Activated CD8-positive, alpha-beta T cell treated with anti-CD3 and anti-CD28 coated beads, Interleukin-2, amount 10 ng/mL, durations not matched to agents 7 days and 5 days (primary cell): ENCODE results near the gene COX17. TPM values are rescaled to one million over a fixed set of nuclear protein-coding genes. Genes with fewer than 3 reads are reported as not detected.

Experiments
- ATAC-seq: fragments of 150-1000 bp; cut with Tn5 transposase; one replicate; pipeline ENCODE4 v1.10.0; 2021; ENCODE audit warnings: moderate library complexity
- CTCF ChIA-PET: fragments of 350-600 bp; sonication (Branson Sonifier 250); formaldehyde crosslinking; loops from one replicate; lab custom pipeline; 2021; ENCODE audit warnings: antibody characterized with exemption; lab: Charles Lee
- POLR2A ChIA-PET: fragments of 350-600 bp; sonication (Branson Sonifier 250); formaldehyde crosslinking; loops from one replicate; lab custom pipeline; 2021; ENCODE audit warnings: antibody characterized with exemption; lab: Charles Lee
- DNase-seq: peaks from one replicate; pipeline ENCODE4 v3.0.0-alpha.2; 2020
- H3K27ac Mint-ChIP-seq: one replicate; pipeline ENCODE4 v1.8.0; 2021; ENCODE audit warnings: mild to moderate bottlenecking, mixed read lengths
- H3K27me3 Mint-ChIP-seq: one replicate; pipeline ENCODE4 v1.8.0; 2021; ENCODE audit warnings: low read depth, mixed read lengths
- H3K36me3 Mint-ChIP-seq: one replicate; pipeline ENCODE4 v1.8.0; 2021; ENCODE audit warnings: low read depth, mixed read lengths
- H3K4me1 Mint-ChIP-seq: one replicate; pipeline ENCODE4 v1.8.0; 2021; ENCODE audit warnings: low read depth, mixed read lengths
- H3K4me3 Mint-ChIP-seq: one replicate; pipeline ENCODE4 v1.8.0; 2021; ENCODE audit warnings: mild to moderate bottlenecking, mixed read lengths
- H3K9me3 Mint-ChIP-seq: one replicate; pipeline ENCODE4 v1.8.0; 2022; ENCODE audit warnings: mixed read lengths; ENCODE audit not compliant: insufficient read depth
- total RNA-seq, 2 experiments: library from RNA; stranded (reverse); gene quantifications; one replicate each; pipeline ENCODE4 v1.2.3, GENCODE V29; 2021

Gene COX17
- total RNA-seq, 2 experiments from 2014 or later = 62.0 to 71.5 TPM

GRCh38 chr3:119628816-119629445, 48.3 kb downstream of the COX17 start:
- POLR2A ChIA-PET = interaction anchor here (1.0 kb wide), 1 partner anchor 9 kb away, joined by 3 read pairs; no protein-coding TSS in a partner anchor
- H3K9me3 Mint-ChIP-seq = no peaks in the 10 kb centered on the region

GRCh38 chr3:119628390-119628789, 48.8 kb downstream of the COX17 start:
- no peak overlapping the region for H3K4me3 Mint-ChIP-seq
- ChIA-PET CTCF (interaction anchor here (3.3 kb wide), 1 partner anchor 28 kb away, joined by 13 read pairs; no protein-coding TSS in a partner anchor), POLR2A (interaction anchor here (0.6 to 1.0 kb wide), 2 partner anchors 10 to 16 kb away, joined by 3 read pairs; no protein-coding TSS in a partner anchor)
- no peaks in the 10 kb centered on the region for H3K9me3 Mint-ChIP-seq
- H3K36me3 Mint-ChIP-seq = no peaks in the 10 kb centered on the region
- DNase-seq = no peak
- peak overlapping the region; percentile 28 for H3K27ac Mint-ChIP-seq
- ATAC-seq = peak; percentile 42
- H3K4me1 Mint-ChIP-seq = peaks cover 33% of the 10 kb centered on the region
- H3K27me3 Mint-ChIP-seq = peaks cover 8% of the 10 kb centered on the region

More at GRCh38 chr3:119628816-119629445, 48.3 kb downstream of the COX17 start:
- no peak for ATAC-seq
- Mint-ChIP-seq H3K4me1 (peaks cover 33% of the 10 kb centered on the region), H3K4me3 (no peak overlapping the region), H3K27ac (no peak overlapping the region), H3K36me3 (no peaks in the 10 kb centered on the region), H3K27me3 (peaks cover 8% of the 10 kb centered on the region)
- DNase-seq = no peak
- CTCF ChIA-PET = interaction anchor here (3.3 kb wide), 1 partner anchor 28 kb away, joined by 13 read pairs; no protein-coding TSS in a partner anchor

DNA sequence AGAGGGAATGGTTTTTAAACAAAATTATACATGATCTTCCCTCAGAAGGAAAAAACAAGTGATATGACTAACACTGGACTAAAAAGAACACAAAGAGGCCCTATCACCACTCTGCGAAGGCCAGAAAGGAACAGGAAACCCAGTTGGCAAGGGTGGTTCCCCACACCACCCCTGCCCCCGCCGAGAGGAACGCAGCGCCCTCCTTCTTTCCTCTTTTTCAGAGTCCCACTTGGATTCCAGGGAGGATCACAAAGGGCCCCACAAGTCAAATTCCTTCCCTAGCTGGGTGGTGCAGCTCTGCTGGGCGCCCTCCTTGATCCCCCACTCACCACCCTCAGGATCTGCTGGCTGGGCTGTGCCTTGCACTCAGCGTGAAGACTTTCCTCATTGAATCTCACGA, 49.7 kb downstream of the COX17 start:
- peak overlapping the region; percentile 7 for H3K27ac Mint-ChIP-seq
- no peak overlapping the region for H3K4me3 Mint-ChIP-seq
- peaks cover 6% of the 10 kb centered on the region for H3K27me3 Mint-ChIP-seq
- H3K9me3 Mint-ChIP-seq = no peaks in the 10 kb centered on the region
- ChIA-PET CTCF (interaction anchor here (1.1 to 3.3 kb wide), 3 partner anchors 9 to 164 kb away, joined by 3 to 13 read pairs (median 6); partner anchors contain the start of gene TMEM39A), POLR2A (interaction anchor here (0.9 kb wide), 1 partner anchor 12 kb away, joined by 3 read pairs; no protein-coding TSS in a partner anchor)
- H3K4me1 Mint-ChIP-seq = peaks cover 33% of the 10 kb centered on the region
- no peaks in the 10 kb centered on the region for H3K36me3 Mint-ChIP-seq
- peak; percentile 28 for DNase-seq
- ATAC-seq = peak; percentile 62

- Mint-ChIP-seq H3K27ac (no peak overlapping the region), H3K27me3 (peaks cover 4% of the 10 kb centered on the region), H3K4me3 (no peak overlapping the region), H3K9me3 (no peaks in the 10 kb centered on the region), H3K4me1 (peaks cover 33% of the 10 kb centered on the region), H3K36me3 (no peaks in the 10 kb centered on the region)
- CTCF ChIA-PET = interaction anchor here (1.1 to 3.3 kb wide), 2 partner anchors 9 to 25 kb away, joined by 3 to 13 read pairs; no protein-coding TSS in a partner anchor
- POLR2A ChIA-PET = no interaction called here
- ATAC-seq (no peak), DNase-seq (no peak)
These were observed 51.0 kb downstream of the COX17 start for GRCh38 chr3:119626196-119626595.

GRCh38 chr3:119625451-119626153, 51.6 kb downstream of the COX17 start:
- ATAC-seq = no peak
- Mint-ChIP-seq H3K36me3 (no peaks in the 10 kb centered on the region), H3K4me1 (peaks cover 33% of the 10 kb centered on the region), H3K4me3 (no peak overlapping the region), H3K27ac (peak overlapping the region; percentile 7), H3K27me3 (peaks cover 4% of the 10 kb centered on the region), H3K9me3 (no peaks in the 10 kb centered on the region)
- POLR2A ChIA-PET = no interaction called here
- CTCF ChIA-PET = interaction anchor here (1.1 to 3.3 kb wide), 2 partner anchors 10 to 25 kb away, joined by 3 to 13 read pairs; no protein-coding TSS in a partner anchor
- DNase-seq = no peak

GRCh38 chr3:119624002-119624720, 53.0 kb downstream of the COX17 start:
- Mint-ChIP-seq H3K27me3 (peaks cover 10% of the 10 kb centered on the region), H3K9me3 (no peaks in the 10 kb centered on the region), H3K27ac (no peak overlapping the region), H3K4me1 (peaks cover 29% of the 10 kb centered on the region), H3K36me3 (no peaks in the 10 kb centered on the region), H3K4me3 (no peak overlapping the region)
- POLR2A ChIA-PET = interaction anchor here (0.6 kb wide), 1 partner anchor 24 kb away, joined by 3 read pairs; no protein-coding TSS in a partner anchor
- no peak for ATAC-seq
- CTCF ChIA-PET = no interaction called here
- DNase-seq = no peak

DNA sequence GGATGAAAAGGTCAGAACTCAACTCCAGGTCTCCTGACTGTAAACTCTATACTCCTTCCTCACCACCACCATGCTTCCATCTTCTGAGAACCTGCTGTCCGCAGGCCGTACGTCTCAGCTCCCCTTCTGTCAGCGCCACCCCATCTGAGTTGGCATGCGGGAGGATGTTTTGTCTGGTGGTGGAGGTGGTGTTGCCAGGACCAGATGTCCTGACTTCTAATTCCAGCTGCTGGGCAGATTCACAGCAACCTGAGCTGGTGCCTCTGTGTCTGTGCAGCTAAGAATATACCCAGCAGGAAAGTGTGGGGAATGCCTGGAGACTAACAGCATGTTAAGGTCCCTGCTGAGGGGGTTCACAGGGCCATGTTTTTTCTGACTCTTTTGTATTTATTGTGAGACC, 56.3 kb downstream of the COX17 start:
- POLR2A ChIA-PET = no interaction called here
- no peaks in the 10 kb centered on the region for H3K9me3 Mint-ChIP-seq
- ATAC-seq = no peak

More for the DNA sequence above, 56.3 kb downstream of the COX17 start:
- Mint-ChIP-seq H3K27ac (no peak overlapping the region), H3K36me3 (no peaks in the 10 kb centered on the region), H3K27me3 (peaks cover 17% of the 10 kb centered on the region), H3K4me3 (no peak overlapping the region), H3K4me1 (no peaks in the 10 kb centered on the region)
- CTCF ChIA-PET = no interaction called here
- DNase-seq = no peak

Other genes starting within 250 kb of the COX17 start
- gene TMEM39A, start 213.8 kb downstream of the COX17 start, total RNA-seq = 10 to 100 TPM; 30.5 to 31.2 TPM
- gene POGLUT1, start 208.4 kb downstream of the COX17 start, total RNA-seq = 10 to 100 TPM; 31.6 to 36.0 TPM
- 10 to 100 TPM; 78.1 to 79.8 TPM for gene TIMMDC1, start 178.9 kb downstream of the COX17 start, total RNA-seq
- gene CD80, start 117.8 kb downstream of the COX17 start, total RNA-seq = 10 to 100 TPM; 19.1 to 20.2 TPM
- 1 to 10 TPM; 3.2 to 3.8 TPM for gene ADPRH, start 97.9 kb downstream of the COX17 start, total RNA-seq
- not detected for gene PLA1A, start 79.5 kb downstream of the COX17 start, total RNA-seq
- 1 to 10 TPM; 3.3 to 4.8 TPM for gene POPDC2, start 16.8 kb downstream of the COX17 start, total RNA-seq
- not detected for gene CFAP91, start 25.6 kb upstream of the COX17 start, total RNA-seq
- gene NR1I2, start 104.7 kb upstream of the COX17 start, total RNA-seq = under 1 TPM; 0.10 to 0.26 TPM